Vein endothelial cell (primary cell): ENCODE results near the gene SEC11A. TPM values are rescaled to one million over a fixed set of nuclear protein-coding genes. Genes with fewer than 3 reads are reported as not detected.

Experiments used
- total RNA-seq: library from RNA; depleted of rRNA; stranded (reverse); fragments of >200 nt; gene quantifications from 2 replicates; pipeline ENCODE4 v1.2.3, GENCODE V29; 2012

The SEC11A gene
- total RNA-seq: 176 and 196 TPM in 2 replicates

DNA sequence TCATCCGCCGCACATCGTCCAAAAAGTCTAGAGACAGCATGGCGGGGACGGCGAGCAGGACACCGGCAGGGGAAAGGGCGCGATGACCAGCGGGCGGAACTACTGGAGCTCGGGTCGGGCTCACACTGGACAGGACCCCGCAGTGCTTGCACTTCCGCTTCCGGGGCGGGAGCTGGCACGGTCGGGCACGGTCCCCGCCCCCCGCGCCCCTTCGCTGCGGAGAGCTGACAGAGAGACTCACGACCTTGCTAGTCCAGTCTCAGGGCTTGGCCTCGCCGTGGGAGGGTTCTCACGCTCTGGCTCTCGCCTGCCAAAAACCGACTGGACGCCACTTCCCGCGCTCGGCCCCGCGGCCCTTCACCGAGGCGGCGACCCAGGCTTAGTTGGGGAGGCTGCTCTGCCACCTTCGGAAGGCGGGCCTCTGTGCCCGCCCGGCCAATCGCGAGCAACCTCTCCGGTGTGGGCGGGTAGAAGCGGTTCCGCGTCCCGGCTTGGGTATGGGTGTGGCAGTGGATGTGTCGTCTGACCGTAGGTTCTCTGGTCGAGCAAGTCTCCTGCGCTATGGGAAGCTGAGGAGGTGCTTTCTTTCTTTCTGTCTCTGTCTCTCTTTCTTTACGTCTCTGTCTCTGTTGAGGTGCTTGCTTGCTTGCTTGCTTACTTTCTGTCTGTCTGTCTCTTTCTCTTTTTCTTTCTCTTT, at the start of gene SEC11A:
Gene SEC11A (minus strand): TSS at position 104 of the 697 bp plus-strand sequence. CDS start 64 bp downstream, at position 40.

DNA sequence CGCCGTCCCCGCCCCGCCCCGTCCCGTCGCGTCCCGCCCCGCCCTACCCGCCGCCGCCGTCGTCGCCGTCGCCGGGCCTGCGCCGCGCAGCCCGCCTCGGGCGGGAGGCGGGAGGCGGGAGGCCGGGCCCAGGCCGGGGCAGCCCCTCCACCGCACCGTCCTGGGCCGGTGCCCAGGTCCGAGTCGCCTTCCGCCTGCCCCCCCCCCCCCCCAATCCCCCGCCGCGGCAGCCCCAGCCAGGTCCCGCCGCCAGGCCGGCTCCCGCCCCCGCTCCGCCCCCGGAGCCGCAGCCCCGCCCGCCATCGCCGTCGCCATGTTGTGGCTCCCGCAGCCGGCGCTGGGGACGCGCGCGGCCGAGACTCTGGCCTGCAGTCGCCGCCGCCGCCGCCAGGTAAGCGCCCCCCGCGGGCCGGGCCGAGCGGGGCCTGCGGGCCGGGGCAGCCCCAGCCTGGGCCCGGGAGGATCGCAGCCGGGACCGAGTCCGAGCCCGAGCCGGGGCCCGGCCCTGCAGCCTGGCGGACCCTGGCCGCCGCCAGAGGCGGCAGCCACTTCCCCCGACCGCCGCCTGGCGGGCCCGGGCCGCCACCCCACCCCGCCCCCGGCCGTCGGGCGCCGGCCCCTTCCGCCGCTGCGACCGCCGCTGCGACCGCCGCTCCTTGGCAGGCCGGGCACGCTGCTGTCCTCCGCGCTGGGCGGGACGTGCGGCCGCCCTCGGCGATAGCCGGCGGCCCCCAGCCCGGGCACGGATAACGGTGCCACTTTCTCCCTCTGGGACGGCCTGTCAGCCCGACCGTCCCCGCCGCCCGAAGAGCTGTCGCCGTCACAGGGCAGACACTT, 32.6 kb upstream of the SEC11A start, which contains the start of gene ZNF592:
Gene ZNF592 (plus strand): TSS at position 319 of the 837 bp plus-strand sequence. CDS start 34,084 bp downstream, outside the sequence.

DNA sequence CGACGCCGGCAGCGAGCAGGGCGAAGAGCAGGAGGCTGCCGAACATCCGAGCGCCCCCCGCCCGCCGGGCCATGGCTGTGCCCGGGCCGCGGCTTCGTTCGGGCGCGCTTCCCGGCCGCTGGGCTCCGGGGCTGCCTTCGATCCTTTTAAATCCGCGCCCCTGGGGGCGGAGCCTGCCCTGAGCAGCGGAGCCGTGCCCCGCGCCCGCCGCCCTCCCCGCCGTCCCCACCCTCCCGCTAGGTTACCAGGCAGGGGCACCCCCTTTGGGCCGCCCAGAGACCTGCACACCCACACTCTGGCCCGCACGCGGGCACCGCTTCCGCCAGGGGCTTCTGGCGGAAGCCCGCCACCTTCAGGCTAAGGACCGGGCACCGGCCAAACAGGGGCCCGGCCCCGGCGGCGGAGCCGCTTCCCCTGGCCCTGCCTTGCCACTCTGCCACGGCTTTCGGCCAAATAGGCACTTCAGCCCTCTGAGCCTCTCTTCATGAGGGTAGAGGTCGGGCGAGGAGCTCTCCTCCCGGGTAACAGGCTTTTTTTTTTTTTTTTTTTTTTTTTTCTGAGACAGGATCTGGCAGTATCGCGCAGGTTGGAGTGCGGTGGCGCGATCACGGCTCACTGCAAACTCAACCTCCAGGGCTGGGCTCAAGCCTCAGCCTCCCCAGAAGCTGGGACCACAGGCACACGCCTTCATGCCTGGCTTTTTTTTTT, 57.7 kb downstream of the SEC11A start, which contains the start of gene NMB:
Gene NMB (minus strand): TSS at position 120 of the 708 bp plus-strand sequence. CDS start 47 bp downstream, at position 73.

DNA sequence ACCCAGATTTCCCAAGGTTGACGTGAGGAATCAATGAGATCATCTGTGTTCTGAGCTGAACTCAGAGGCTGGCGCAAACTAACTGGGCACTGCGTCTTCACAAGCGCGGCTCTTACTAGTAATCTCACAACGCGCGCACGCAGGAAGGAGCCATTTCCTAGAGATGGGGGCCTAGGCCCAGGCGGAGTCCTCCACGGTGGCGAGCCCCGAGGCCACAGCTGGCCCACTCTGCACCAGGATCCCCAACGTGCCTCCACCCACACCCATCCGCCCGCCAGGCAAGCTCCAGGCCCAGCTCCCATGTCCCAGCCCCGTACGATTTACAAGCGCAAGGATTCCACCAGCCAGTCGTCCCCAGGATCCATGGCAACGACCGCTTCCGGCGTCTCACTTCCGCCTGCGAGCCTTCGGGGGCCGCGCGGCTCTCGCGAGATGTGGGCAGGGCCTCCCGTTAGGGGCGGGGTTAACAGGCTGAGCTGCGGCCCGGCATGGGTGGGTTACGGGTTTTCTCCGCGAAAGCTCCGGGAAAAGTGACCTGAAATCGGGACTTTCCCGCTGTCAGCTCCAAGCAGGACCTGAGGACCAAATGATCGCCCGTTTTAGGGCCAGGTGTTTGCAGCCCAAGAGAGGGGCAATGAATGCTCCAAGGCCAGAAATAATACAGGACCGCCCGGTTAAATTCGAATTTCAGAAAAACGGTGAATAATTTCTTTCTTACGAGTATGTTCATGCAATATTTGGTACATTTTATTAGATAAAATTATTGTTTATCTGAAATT, 61.8 kb downstream of the SEC11A start, which contains the start of gene WDR73:
Gene WDR73 (minus strand): TSS at position 374 of the 779 bp plus-strand sequence. CDS start 9 bp downstream, at position 365.

Other genes with a start within 250 kb of the SEC11A start
- 13.4 and 14.5 TPM in 2 replicates for gene ZSCAN2, start 115.1 kb downstream of the SEC11A start, total RNA-seq
- 28.7 and 29.3 TPM in 2 replicates for gene WDR73, start 61.9 kb downstream of the SEC11A start, total RNA-seq
- gene NMB, start 57.9 kb downstream of the SEC11A start, total RNA-seq: 4.6 and 6.0 TPM in 2 replicates
- gene ZNF592, start 32.5 kb upstream of the SEC11A start, total RNA-seq: 16.2 and 18.0 TPM in 2 replicates
- 69.8 and 95.4 TPM in 2 replicates for gene ALPK3, start 101.2 kb upstream of the SEC11A start, total RNA-seq
- not detected in 2 replicates for gene SLC28A1, start 168.5 kb upstream of the SEC11A start, total RNA-seq